Upper lobe of right lung (tissue), 1 donor: ENCODE data around the gene SPNS3. TPM values are rescaled to one million over a fixed set of nuclear protein-coding genes. Genes with fewer than 3 reads are reported as not detected.

ENCODE experiments used
- ATAC-seq: fragments of 200-7000 bp; cut with Tn5 transposase; one replicate; pipeline ENCODE4 v1.9.1; 2020; ENCODE audit warnings: mild to moderate bottlenecking, moderate library complexity
- DNase-seq: peaks from one replicate; pipeline ENCODE4 v3.0.0-alpha.2; 2020
- H3K27ac ChIP-seq: fragments of 200-600 bp; one replicate; pipeline ENCODE4 v1.8.0; 2022
- H3K27me3 ChIP-seq: fragments of 200-600 bp; one replicate; pipeline ENCODE4 v1.8.0; 2022; ENCODE audit warnings: mild to moderate bottlenecking
- H3K36me3 ChIP-seq: fragments of 200-600 bp; one replicate; pipeline ENCODE4 v1.8.0; 2022
- H3K4me1 ChIP-seq: fragments of 200-600 bp; one replicate; pipeline ENCODE4 v1.8.0; 2022
- H3K4me3 ChIP-seq: fragments of 200-600 bp; one replicate; pipeline ENCODE4 v1.8.0; 2022; ENCODE audit warnings: mild to moderate bottlenecking
- H3K9me3 ChIP-seq: fragments of 200-600 bp; one replicate; pipeline ENCODE4 v1.8.0; 2022
- CTCF ChIP-seq: fragments of 200-600 bp; IDR thresholded peaks from one replicate; pipeline ENCODE4 v1.8.0; 2022; ENCODE audit warnings: antibody characterized with exemption
- intact Hi-C: fragments of 100-400 bp; cut with DNase I; formaldehyde crosslinking; loops from one replicate; pipeline ENCODE4 v1.11.0; 2022
- total RNA-seq: library from RNA; stranded (reverse); fragmentation: NEBNext Ultra II Directional; extraction: Animal tissue kit (Norgen Biotek cat#: 25700); gene quantifications from one replicate; pipeline ENCODE4 v1.2.1, GENCODE V29; 2021
- donor health status: DM: no; HTN: yes; CAD: no; lungs with severe emphysema.

Gene SPNS3
- total RNA-seq, 1 donor from 2014 or later: 0.87 TPM

- intact Hi-C loops: no loop called here
- no peak overlapping the region for H3K4me3 ChIP-seq
- H3K36me3 ChIP-seq: no peaks in the 10 kb centered on the region
- ATAC-seq: peak; percentile 0
- no peak for TF ChIP-seq CTCF
- H3K9me3 ChIP-seq: no peaks in the 10 kb centered on the region
- no peaks in the 10 kb centered on the region for H3K27me3 ChIP-seq
- H3K4me1 ChIP-seq: peaks cover 69% of the 10 kb centered on the region
- no peak for DNase-seq
- peak overlapping the region; percentile 76 for H3K27ac ChIP-seq
Measured at GRCh38 chr17:4513113-4514032, 79.6 kb downstream of the SPNS3 start.

- Histone ChIP-seq H3K4me3 (no peak overlapping the region), H3K4me1 (peaks cover 67% of the 10 kb centered on the region), H3K36me3 (no peaks in the 10 kb centered on the region), H3K9me3 (no peaks in the 10 kb centered on the region), H3K27me3 (no peaks in the 10 kb centered on the region), H3K27ac (peak overlapping the region; percentile 76)
- intact Hi-C loops: no loop called here
- peak; percentile 83 for ATAC-seq
- DNase-seq: peak; percentile 77
- no peak for TF ChIP-seq CTCF
Measured at GRCh38 chr17:4514206-4514605, 80.5 kb downstream of the SPNS3 start.

- DNase-seq (no peak), ATAC-seq (no peak)
- no peaks in the 10 kb centered on the region for H3K36me3 ChIP-seq
- no peaks in the 10 kb centered on the region for H3K9me3 ChIP-seq
- no peak overlapping the region for H3K4me3 ChIP-seq
- H3K27ac ChIP-seq: peak overlapping the region; percentile 76
- no peak for TF ChIP-seq CTCF
- H3K4me1 ChIP-seq: peaks cover 67% of the 10 kb centered on the region
- no peaks in the 10 kb centered on the region for H3K27me3 ChIP-seq
- intact Hi-C loops: no loop called here
Measured at GRCh38 chr17:4514779-4515178, 81.0 kb downstream of the SPNS3 start.

GRCh38 chr17:4515501-4515900 is 81.8 kb downstream of the SPNS3 start:
- Histone ChIP-seq H3K4me1 (peaks cover 69% of the 10 kb centered on the region), H3K27me3 (no peaks in the 10 kb centered on the region), H3K27ac (peak overlapping the region; percentile 76), H3K9me3 (no peaks in the 10 kb centered on the region), H3K36me3 (no peaks in the 10 kb centered on the region), H3K4me3 (no peak overlapping the region)
- DNase-seq (no peak), ATAC-seq (peak; percentile 1)
- intact Hi-C loops: no loop called here
- no peak for TF ChIP-seq CTCF

GRCh38 chr17:4516735-4517134 is 83.0 kb downstream of the SPNS3 start:
- H3K36me3 ChIP-seq: no peaks in the 10 kb centered on the region
- peaks cover 68% of the 10 kb centered on the region for H3K4me1 ChIP-seq
- ATAC-seq (no peak), DNase-seq (no peak)
- H3K9me3 ChIP-seq: no peaks in the 10 kb centered on the region
- no peaks in the 10 kb centered on the region for H3K27me3 ChIP-seq
- TF ChIP-seq CTCF: no peak
- H3K4me3 ChIP-seq: no peak overlapping the region
- no peak overlapping the region for H3K27ac ChIP-seq
- intact Hi-C loops: no loop called here
